Central memory CD8-positive, alpha-beta T cell (primary cell): ENCODE measurements around the gene RAB3IP.
"Not testable (repeated sequence)": the region's sequence is repeated elsewhere in the genome, so short reads cannot be mapped to it uniquely, and the experiment has no call there.

ENCODE experiments used
- ATAC-seq: fragments of 150-1000 bp; cut with Tn5 transposase; replicated peaks from 2 replicates; pipeline ENCODE4 v1.10.0; 2022; ENCODE audit warnings: mild to moderate bottlenecking, moderate FRiP score, moderate number of reproducible peaks; ENCODE audit not compliant: poor library complexity, severe bottlenecking; ENCODE audit errors: extremely low read depth
- DNase-seq, 2 donors: peaks; one replicate each; pipeline ENCODE4 v3.0.0; 2021; ENCODE audit warnings: low spot score in 2 of 2
- H3K27ac Mint-ChIP-seq: one replicate; pipeline ENCODE4 v1.8.0; 2022; ENCODE audit warnings: low read depth, mild to moderate bottlenecking, moderate library complexity, mixed read lengths
- H3K27me3 Mint-ChIP-seq: one replicate; pipeline ENCODE4 v1.8.0; 2022; ENCODE audit warnings: mixed read lengths
- H3K36me3 Mint-ChIP-seq: one replicate; pipeline ENCODE4 v1.8.0; 2022; ENCODE audit warnings: mild to moderate bottlenecking, moderate library complexity, mixed read lengths; ENCODE audit not compliant: insufficient read depth
- H3K4me1 Mint-ChIP-seq: one replicate; pipeline ENCODE4 v1.8.0; 2022; ENCODE audit warnings: mixed read lengths
- H3K4me3 Mint-ChIP-seq: one replicate; pipeline ENCODE4 v1.8.0; 2022; ENCODE audit warnings: mild to moderate bottlenecking, moderate library complexity, mixed read lengths
- H3K9me3 Mint-ChIP-seq: one replicate; pipeline ENCODE4 v1.8.0; 2022; ENCODE audit warnings: mixed read lengths

RAB3IP gene

GRCh38 chr12:69765515-69765914 lies 26.9 kb downstream of the RAB3IP start:
- DNase-seq (no peak), ATAC-seq (no peak)
- Mint-ChIP-seq H3K27ac (no peak overlapping the region), H3K36me3 (peaks cover 2% of the 10 kb centered on the region), H3K4me3 (no peak overlapping the region), H3K4me1 (no peaks in the 10 kb centered on the region), H3K9me3 (peaks cover 26% of the 10 kb centered on the region), H3K27me3 (no peaks in the 10 kb centered on the region)

- DNase-seq (no peak), ATAC-seq (no peak)
- Mint-ChIP-seq H3K4me3 (no peak overlapping the region), H3K27me3 (no peaks in the 10 kb centered on the region), H3K36me3 (peaks cover 2% of the 10 kb centered on the region), H3K9me3 (peaks cover 26% of the 10 kb centered on the region), H3K27ac (no peak overlapping the region), H3K4me1 (no peaks in the 10 kb centered on the region)
Measured at GRCh38 chr12:69766260-69766659, 27.6 kb downstream of the RAB3IP start.

GRCh38 chr12:69779928-69780327 lies 41.3 kb downstream of the RAB3IP start:
- Mint-ChIP-seq H3K4me3 (no peak overlapping the region), H3K36me3 (peaks cover 1% of the 10 kb centered on the region), H3K27ac (no peak overlapping the region), H3K4me1 (peaks cover 13% of the 10 kb centered on the region), H3K9me3 (no peaks in the 10 kb centered on the region), H3K27me3 (no peaks in the 10 kb centered on the region)
- DNase-seq, result no peak
- ATAC-seq, result no peak

GRCh38 chr12:69783365-69783764 lies 44.7 kb downstream of the RAB3IP start:
- DNase-seq, result no peak
- no peaks in the 10 kb centered on the region for H3K27me3 Mint-ChIP-seq
- H3K36me3 Mint-ChIP-seq, result peaks cover 3% of the 10 kb centered on the region
- no peaks in the 10 kb centered on the region for H3K9me3 Mint-ChIP-seq
- H3K4me3 Mint-ChIP-seq, result no peak overlapping the region
- no peak for ATAC-seq
- H3K4me1 Mint-ChIP-seq, result peaks cover 13% of the 10 kb centered on the region
- H3K27ac Mint-ChIP-seq, result no peak overlapping the region

- peaks cover 16% of the 10 kb centered on the region for H3K9me3 Mint-ChIP-seq
- H3K4me3 Mint-ChIP-seq, result no peak overlapping the region
- no peak overlapping the region for H3K27ac Mint-ChIP-seq
- no peaks in the 10 kb centered on the region for H3K4me1 Mint-ChIP-seq
- H3K27me3 Mint-ChIP-seq, result no peaks in the 10 kb centered on the region
- peaks cover 2% of the 10 kb centered on the region for H3K36me3 Mint-ChIP-seq
- ATAC-seq, result no peak
- no peak for DNase-seq
Measured at GRCh38 chr12:69789351-69789750, 50.7 kb downstream of the RAB3IP start.

GRCh38 chr12:69792533-69792932 lies 53.9 kb downstream of the RAB3IP start:
- H3K4me3 Mint-ChIP-seq, result no peak overlapping the region
- H3K27ac Mint-ChIP-seq, result no peak overlapping the region
- H3K4me1 Mint-ChIP-seq, result no peaks in the 10 kb centered on the region
- ATAC-seq (no peak), DNase-seq (no peak)
- peaks cover 10% of the 10 kb centered on the region for H3K36me3 Mint-ChIP-seq
- peaks cover 16% of the 10 kb centered on the region for H3K9me3 Mint-ChIP-seq
- no peaks in the 10 kb centered on the region for H3K27me3 Mint-ChIP-seq

- not testable (repeated sequence) for H3K27me3 Mint-ChIP-seq, H3K4me1 Mint-ChIP-seq, H3K27ac Mint-ChIP-seq, H3K36me3 Mint-ChIP-seq, DNase-seq, ATAC-seq, H3K4me3 Mint-ChIP-seq
- H3K9me3 Mint-ChIP-seq, result peaks cover 19% of the 10 kb centered on the region
Measured at GRCh38 chr12:69807101-69807897, 68.6 kb downstream of the RAB3IP start.

GRCh38 chr12:69810870-69811498 lies 72.3 kb downstream of the RAB3IP start:
- H3K4me3 Mint-ChIP-seq, result no peak overlapping the region
- H3K27me3 Mint-ChIP-seq, result no peaks in the 10 kb centered on the region
- peaks cover 19% of the 10 kb centered on the region for H3K9me3 Mint-ChIP-seq
- DNase-seq (no peak), ATAC-seq (no peak)
- H3K27ac Mint-ChIP-seq, result no peak overlapping the region
- H3K4me1 Mint-ChIP-seq, result no peaks in the 10 kb centered on the region
- H3K36me3 Mint-ChIP-seq, result peaks cover 7% of the 10 kb centered on the region

GRCh38 chr12:69816082-69816481 lies 77.4 kb downstream of the RAB3IP start:
- H3K4me1 Mint-ChIP-seq, result no peaks in the 10 kb centered on the region
- no peak overlapping the region for H3K4me3 Mint-ChIP-seq
- H3K9me3 Mint-ChIP-seq, result no peaks in the 10 kb centered on the region
- H3K27ac Mint-ChIP-seq, result no peak overlapping the region
- ATAC-seq (no peak), DNase-seq (no peak)
- peaks cover 5% of the 10 kb centered on the region for H3K36me3 Mint-ChIP-seq
- no peaks in the 10 kb centered on the region for H3K27me3 Mint-ChIP-seq

- Mint-ChIP-seq H3K27ac (no peak overlapping the region), H3K36me3 (peaks cover 5% of the 10 kb centered on the region), H3K4me1 (no peaks in the 10 kb centered on the region), H3K27me3 (peaks cover 13% of the 10 kb centered on the region), H3K4me3 (no peak overlapping the region), H3K9me3 (no peaks in the 10 kb centered on the region)
- ATAC-seq (no peak), DNase-seq (no peak)
Measured at GRCh38 chr12:69821032-69821455, 82.4 kb downstream of the RAB3IP start.

GRCh38 chr12:69821456-69822159 lies 82.9 kb downstream of the RAB3IP start:
- H3K27me3 Mint-ChIP-seq, result peaks cover 19% of the 10 kb centered on the region
- H3K4me3 Mint-ChIP-seq, result no peak overlapping the region
- ATAC-seq (no peak), DNase-seq (no peak)
- no peaks in the 10 kb centered on the region for H3K9me3 Mint-ChIP-seq
- H3K36me3 Mint-ChIP-seq, result peaks cover 5% of the 10 kb centered on the region
- no peak overlapping the region for H3K27ac Mint-ChIP-seq
- no peaks in the 10 kb centered on the region for H3K4me1 Mint-ChIP-seq

- no peaks in the 10 kb centered on the region for H3K9me3 Mint-ChIP-seq
- no peak overlapping the region for H3K4me3 Mint-ChIP-seq
- DNase-seq (no peak), ATAC-seq (no peak)
- H3K36me3 Mint-ChIP-seq, result peaks cover 5% of the 10 kb centered on the region
- no peak overlapping the region for H3K27ac Mint-ChIP-seq
- H3K4me1 Mint-ChIP-seq, result no peaks in the 10 kb centered on the region
- peaks cover 26% of the 10 kb centered on the region for H3K27me3 Mint-ChIP-seq
Measured at GRCh38 chr12:69822201-69822860, 83.7 kb downstream of the RAB3IP start.
